Measurements from ENCODE around the gene PLEKHG2.

PLEKHG2 gene

DNA sequence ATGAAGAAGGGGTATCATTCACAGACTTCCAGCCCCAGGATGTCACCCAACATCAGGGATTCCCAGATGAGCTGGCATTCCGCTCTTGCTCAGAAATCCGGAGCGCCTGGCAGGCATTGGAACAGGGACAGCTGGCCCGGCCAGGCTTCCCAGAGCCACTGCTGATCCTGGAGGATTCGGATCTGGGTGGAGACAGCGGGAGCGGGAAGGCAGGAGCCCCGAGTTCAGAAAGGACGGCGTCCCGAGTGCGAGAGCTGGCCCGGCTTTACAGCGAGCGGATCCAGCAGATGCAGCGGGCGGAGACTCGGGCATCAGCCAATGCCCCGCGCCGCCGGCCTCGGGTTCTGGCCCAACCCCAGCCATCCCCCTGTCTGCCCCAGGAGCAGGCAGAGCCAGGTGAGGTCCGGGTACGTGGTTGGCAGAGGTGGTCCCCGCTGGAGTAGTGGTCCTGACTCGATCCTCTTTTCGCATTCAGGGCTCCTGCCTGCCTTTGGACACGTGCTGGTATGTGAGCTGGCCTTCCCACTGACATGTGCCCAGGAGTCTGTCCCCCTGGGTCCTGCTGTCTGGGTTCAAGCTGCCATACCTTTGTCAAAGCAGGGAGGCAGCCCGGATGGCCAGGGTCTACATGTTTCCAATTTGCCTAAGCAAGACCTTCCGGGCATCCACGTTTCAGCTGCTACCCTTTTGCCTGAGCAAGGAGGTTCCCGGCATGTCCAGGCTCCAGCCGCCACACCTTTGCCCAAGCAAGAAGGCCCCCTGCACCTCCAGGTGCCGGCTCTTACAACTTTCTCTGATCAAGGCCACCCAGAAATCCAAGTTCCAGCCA lies 11.0 kb downstream of the PLEKHG2 start:
- Histone ChIP-seq H3K79me2 (ENCODE audit: control insufficient read depth, insufficient read depth, low read length, unreplicated experiment) (no peaks in the 10 kb centered on the region), H3K4me1 (ENCODE audit: control insufficient read depth, insufficient read depth, low read length, unreplicated experiment) (peaks cover 4% of the 10 kb centered on the region), H3K27ac (ENCODE audit: low read depth, low read length) (no peak overlapping the region), H3K27me3 (ENCODE audit: insufficient read depth, low read length) (no peaks in the 10 kb centered on the region), H3K36me3 (ENCODE audit: insufficient read depth, low read length) (peaks cover 5% of the 10 kb centered on the region; the same call in 1 of the 2 replicates), H2AFZ (ENCODE audit: low read length, unreplicated experiment) (no peak overlapping the region), H3K4me3 (ENCODE audit: low read depth, low read length) (no peak overlapping the region)

- H3K27ac ChIP-seq (ENCODE audit: low read depth, low read length): no peak overlapping the region
- H3K36me3 ChIP-seq (ENCODE audit: insufficient read depth, low read length): no peaks in the 10 kb centered on the region; the same call in 1 of the 2 replicates
- no peak overlapping the region for H3K4me3 ChIP-seq (ENCODE audit: low read depth, low read length)
- H3K27me3 ChIP-seq (ENCODE audit: insufficient read depth, low read length): no peaks in the 10 kb centered on the region
- peaks cover 8% of the 10 kb centered on the region for H3K4me1 ChIP-seq (ENCODE audit: control insufficient read depth, insufficient read depth, low read length, unreplicated experiment)
- no peak overlapping the region for H2AFZ ChIP-seq (ENCODE audit: low read length, unreplicated experiment)
- H3K79me2 ChIP-seq (ENCODE audit: control insufficient read depth, insufficient read depth, low read length, unreplicated experiment): no peaks in the 10 kb centered on the region
Measured at GRCh38 chr19:39424934-39425333, 12.5 kb downstream of the PLEKHG2 start.

DNA sequence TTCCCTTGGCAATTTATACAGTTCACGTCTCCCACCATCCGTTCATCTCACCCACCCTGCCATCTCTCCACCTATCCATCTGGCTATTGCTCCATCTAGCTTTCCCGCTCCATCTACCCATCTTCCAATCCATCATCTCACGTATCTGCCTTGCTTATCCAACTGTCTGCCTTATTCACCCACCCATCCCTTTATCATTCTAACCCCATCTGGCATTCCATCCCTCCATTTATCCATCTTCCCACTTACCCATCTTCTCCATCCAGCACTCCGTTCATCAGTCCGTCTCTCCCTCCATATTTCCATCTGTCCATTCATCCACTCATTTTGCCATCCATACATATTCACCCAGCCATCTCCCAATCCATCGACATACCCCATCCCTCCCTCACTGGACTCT lies 13.3 kb downstream of the PLEKHG2 start:
- Histone ChIP-seq H3K4me1 (ENCODE audit: control insufficient read depth, insufficient read depth, low read length, unreplicated experiment) (peaks cover 8% of the 10 kb centered on the region), H3K4me3 (ENCODE audit: low read depth, low read length) (no peak overlapping the region), H2AFZ (ENCODE audit: low read length, unreplicated experiment) (no peak overlapping the region), H3K27ac (ENCODE audit: low read depth, low read length) (no peak overlapping the region), H3K79me2 (ENCODE audit: control insufficient read depth, insufficient read depth, low read length, unreplicated experiment) (no peaks in the 10 kb centered on the region), H3K27me3 (ENCODE audit: insufficient read depth, low read length) (no peaks in the 10 kb centered on the region), H3K36me3 (ENCODE audit: insufficient read depth, low read length) (no peaks in the 10 kb centered on the region; the same call in 1 of the 2 replicates)

- Histone ChIP-seq H3K4me1 (ENCODE audit: control insufficient read depth, insufficient read depth, low read length, unreplicated experiment) (peaks cover 8% of the 10 kb centered on the region), H3K27ac (ENCODE audit: low read depth, low read length) (no peak overlapping the region), H3K79me2 (ENCODE audit: control insufficient read depth, insufficient read depth, low read length, unreplicated experiment) (no peaks in the 10 kb centered on the region), H3K36me3 (ENCODE audit: insufficient read depth, low read length) (no peaks in the 10 kb centered on the region; the same call in 1 of the 2 replicates), H3K27me3 (ENCODE audit: insufficient read depth, low read length) (no peaks in the 10 kb centered on the region), H2AFZ (ENCODE audit: low read length, unreplicated experiment) (no peak overlapping the region), H3K4me3 (ENCODE audit: low read depth, low read length) (no peak overlapping the region)
Measured at GRCh38 chr19:39426170-39426569, 13.7 kb downstream of the PLEKHG2 start.

- Histone ChIP-seq H3K27me3 (ENCODE audit: insufficient read depth, low read length) (no peaks in the 10 kb centered on the region), H3K27ac (ENCODE audit: low read depth, low read length) (no peak overlapping the region), H3K4me3 (ENCODE audit: low read depth, low read length) (no peak overlapping the region), H3K36me3 (ENCODE audit: insufficient read depth, low read length) (peaks cover 3% of the 10 kb centered on the region; the same call in 1 of the 2 replicates), H3K4me1 (ENCODE audit: control insufficient read depth, insufficient read depth, low read length, unreplicated experiment) (peaks cover 8% of the 10 kb centered on the region), H3K79me2 (ENCODE audit: control insufficient read depth, insufficient read depth, low read length, unreplicated experiment) (no peaks in the 10 kb centered on the region), H2AFZ (ENCODE audit: low read length, unreplicated experiment) (no peak overlapping the region)
Measured at GRCh38 chr19:39427707-39428106, 15.2 kb downstream of the PLEKHG2 start.

GRCh38 chr19:39428283-39429112 lies 16.0 kb downstream of the PLEKHG2 start:
- H2AFZ ChIP-seq (ENCODE audit: low read length, unreplicated experiment): no peak overlapping the region
- no peaks in the 10 kb centered on the region for H3K27me3 ChIP-seq (ENCODE audit: insufficient read depth, low read length)
- peaks cover 7% of the 10 kb centered on the region; the same call in 1 of the 2 replicates for H3K36me3 ChIP-seq (ENCODE audit: insufficient read depth, low read length)
- H3K4me3 ChIP-seq (ENCODE audit: low read depth, low read length): no peak overlapping the region
- peaks cover 2% of the 10 kb centered on the region for H3K79me2 ChIP-seq (ENCODE audit: control insufficient read depth, insufficient read depth, low read length, unreplicated experiment)
- peak overlapping the region; percentile 29; the same call in 1 of the 2 replicates for H3K27ac ChIP-seq (ENCODE audit: low read depth, low read length)
- peaks cover 9% of the 10 kb centered on the region for H3K4me1 ChIP-seq (ENCODE audit: control insufficient read depth, insufficient read depth, low read length, unreplicated experiment)

- Histone ChIP-seq H3K27ac (ENCODE audit: low read depth, low read length) (peak overlapping the region; percentile 19; the same call in 1 of the 2 replicates), H3K79me2 (ENCODE audit: control insufficient read depth, insufficient read depth, low read length, unreplicated experiment) (peaks cover 25% of the 10 kb centered on the region), H3K4me3 (ENCODE audit: low read depth, low read length) (no peak overlapping the region), H2AFZ (ENCODE audit: low read length, unreplicated experiment) (no peak overlapping the region), H3K4me1 (ENCODE audit: control insufficient read depth, insufficient read depth, low read length, unreplicated experiment) (peaks cover 19% of the 10 kb centered on the region), H3K36me3 (ENCODE audit: insufficient read depth, low read length) (peaks cover 18% of the 10 kb centered on the region; the same call in 1 of the 2 replicates), H3K27me3 (ENCODE audit: insufficient read depth, low read length) (no peaks in the 10 kb centered on the region)
Measured at GRCh38 chr19:39430675-39431593, 18.5 kb downstream of the PLEKHG2 start.

- H3K79me2 ChIP-seq (ENCODE audit: control insufficient read depth, insufficient read depth, low read length, unreplicated experiment): peaks cover 25% of the 10 kb centered on the region
- no peak overlapping the region for H2AFZ ChIP-seq (ENCODE audit: low read length, unreplicated experiment)
- no peaks in the 10 kb centered on the region for H3K27me3 ChIP-seq (ENCODE audit: insufficient read depth, low read length)
- no peak overlapping the region for H3K4me3 ChIP-seq (ENCODE audit: low read depth, low read length)
- H3K27ac ChIP-seq (ENCODE audit: low read depth, low read length): no peak overlapping the region
- H3K4me1 ChIP-seq (ENCODE audit: control insufficient read depth, insufficient read depth, low read length, unreplicated experiment): peaks cover 19% of the 10 kb centered on the region
- peaks cover 18% of the 10 kb centered on the region; the same call in 1 of the 2 replicates for H3K36me3 ChIP-seq (ENCODE audit: insufficient read depth, low read length)
Measured at GRCh38 chr19:39432677-39433025, 20.2 kb downstream of the PLEKHG2 start.

DNA sequence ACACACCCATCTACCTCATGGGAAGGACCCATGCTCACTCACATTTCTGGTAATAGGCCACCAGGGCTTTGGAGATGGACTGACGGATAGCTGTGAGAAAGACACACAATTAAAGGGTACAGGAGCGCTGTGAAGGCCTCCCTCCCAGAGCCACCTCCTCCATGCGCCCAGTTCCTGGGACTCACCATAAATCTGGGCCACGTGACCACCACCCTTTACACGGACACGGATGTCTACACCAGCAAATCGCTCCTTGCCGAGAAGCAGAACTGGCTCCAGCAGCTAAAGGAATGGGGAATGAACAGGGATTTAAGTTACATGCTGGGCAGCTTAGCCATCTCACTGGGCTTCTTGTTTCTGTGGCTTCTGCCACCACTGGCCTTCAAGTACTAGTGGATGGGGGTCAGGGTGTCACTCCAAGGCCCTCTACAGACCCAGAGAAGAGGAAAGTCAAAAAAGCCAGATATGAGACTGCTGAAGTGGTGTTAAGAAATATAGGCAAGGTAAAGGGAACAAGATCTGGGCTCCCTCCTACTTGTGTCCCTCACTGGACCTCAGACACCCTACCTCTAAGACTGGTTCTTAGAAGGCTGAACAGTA lies 21.1 kb downstream of the PLEKHG2 start:
- Histone ChIP-seq H3K27me3 (ENCODE audit: insufficient read depth, low read length) (no peaks in the 10 kb centered on the region), H2AFZ (ENCODE audit: low read length, unreplicated experiment) (no peak overlapping the region), H3K36me3 (ENCODE audit: insufficient read depth, low read length) (peaks cover 18% of the 10 kb centered on the region; the same call in 1 of the 2 replicates), H3K4me3 (ENCODE audit: low read depth, low read length) (peak overlapping the region; percentile 92), H3K27ac (ENCODE audit: low read depth, low read length) (peak overlapping the region; percentile 62), H3K79me2 (ENCODE audit: control insufficient read depth, insufficient read depth, low read length, unreplicated experiment) (peaks cover 25% of the 10 kb centered on the region), H3K4me1 (ENCODE audit: control insufficient read depth, insufficient read depth, low read length, unreplicated experiment) (peaks cover 14% of the 10 kb centered on the region)

Measured in ACC112 (cell line).